OCI-LY1 (cell line): Measurements from ENCODE around the gene ADCY4.

Experiments used
- H2AFZ ChIP-seq: fragments of 200-600 bp; sonication (generic), shearing (Covaris generic); 2 replicates; pipeline ENCODE4 v1.6.0; 2014; ENCODE audit warnings: antibody characterized with exemption, mild to moderate bottlenecking, low read length
- H3F3A ChIP-seq: fragments of 200-600 bp; sonication (generic), shearing (Covaris generic); 2 replicates; pipeline ENCODE4 v1.6.0; 2014; ENCODE audit warnings: mild to moderate bottlenecking, antibody characterized with exemption, low read length, moderate library complexity; ENCODE audit not compliant: insufficient read depth
- H3K27ac ChIP-seq: fragments of 200-600 bp; sonication (generic); 2 replicates; pipeline ENCODE4 v1.5.1; 2014; ENCODE audit warnings: low read length, mixed run types, mild to moderate bottlenecking, low read depth; ENCODE audit not compliant: poor library complexity, severe bottlenecking
- H3K27me3 ChIP-seq: fragments of 200-600 bp; sonication (generic); 2 replicates; pipeline ENCODE4 v1.6.0; 2014; ENCODE audit warnings: antibody characterized with exemption, mild to moderate bottlenecking, low read length, moderate library complexity; ENCODE audit not compliant: insufficient read depth
- H3K36me3 ChIP-seq: fragments of 200-600 bp; sonication (generic); 2 replicates; pipeline ENCODE4 v1.6.1; 2014; ENCODE audit warnings: mild to moderate bottlenecking, antibody characterized with exemption, low read length, moderate library complexity, mixed read lengths; ENCODE audit not compliant: insufficient read depth
- H3K4me1 ChIP-seq: fragments of 200-600 bp; sonication (generic); 2 replicates; pipeline ENCODE4 v1.5.1; 2014; ENCODE audit warnings: mild to moderate bottlenecking, low read length, moderate library complexity; ENCODE audit not compliant: insufficient read depth, severe bottlenecking
- H3K4me2 ChIP-seq: fragments of 200-600 bp; sonication (generic), shearing (Covaris generic); 2 replicates; pipeline ENCODE4 v1.6.1; 2014; ENCODE audit warnings: low read length
- H3K4me3 ChIP-seq: fragments of 200-600 bp; sonication (generic); 2 replicates; pipeline ENCODE4 v1.5.1; 2014; ENCODE audit warnings: low read length, low read depth, mild to moderate bottlenecking, mixed read lengths; ENCODE audit not compliant: poor library complexity, severe bottlenecking
- H3K79me2 ChIP-seq: fragments of 200-600 bp; shearing (Covaris generic); 2 replicates; pipeline ENCODE4 v1.6.1; 2016; ENCODE audit warnings: mixed run types, low read length, mixed read lengths; ENCODE audit not compliant: insufficient read depth
- H3K9ac ChIP-seq: fragments of 200-600 bp; sonication (generic), shearing (Covaris generic); 2 replicates; pipeline ENCODE4 v1.6.1; 2014; ENCODE audit warnings: mild to moderate bottlenecking, low read length, mixed read lengths
- H3K9me2 ChIP-seq: fragments of 200-600 bp; sonication (generic), shearing (Covaris generic); 2 replicates; pipeline ENCODE4 v1.6.1; 2014; ENCODE audit warnings: low read depth, mild to moderate bottlenecking, low read length, mixed read lengths
- H3K9me3 ChIP-seq: fragments of 200-600 bp; shearing (Covaris generic); 2 replicates; pipeline ENCODE4 v1.6.1; 2014; ENCODE audit warnings: low read length, mixed read lengths
- H4K20me1 ChIP-seq: fragments of 200-600 bp; sonication (generic), shearing (Covaris generic); 2 replicates; pipeline ENCODE4 v1.6.0; 2016; ENCODE audit warnings: mild to moderate bottlenecking, low read length; ENCODE audit not compliant: insufficient read depth
- CTCF ChIP-seq: fragments of 200-600 bp; sonication (generic), shearing (Covaris generic); IDR thresholded peaks from 2 replicates; pipeline ENCODE4 v1.5.1; 2017; ENCODE audit warnings: mild to moderate bottlenecking, antibody characterized with exemption, low read length, moderate library complexity, mixed read lengths
- EZH2 ChIP-seq: fragments of 200-600 bp; sonication (generic), shearing (Covaris generic); IDR thresholded peaks from 2 replicates; pipeline ENCODE4 v1.8.0; 2017; ENCODE audit warnings: borderline replicate concordance, mixed run types, mild to moderate bottlenecking, antibody characterized with exemption, low read length, moderate library complexity, mixed read lengths

The ADCY4 gene

GRCh38 chr14:24296341-24297157 lies 38.3 kb downstream of the ADCY4 start:
- H3K4me2 ChIP-seq, result no peak overlapping the region
- no peak overlapping the region for H2AFZ ChIP-seq
- TF ChIP-seq CTCF (peak; percentile 79), EZH2 (no peak)
- no peaks in the 10 kb centered on the region for H3K9me3 ChIP-seq
- no peaks in the 10 kb centered on the region for H3K27me3 ChIP-seq
- no peaks in the 10 kb centered on the region for H3K9me2 ChIP-seq
- H3K9ac ChIP-seq, result no peak overlapping the region; the same call in 1 of the 2 replicates
- H3K27ac ChIP-seq, result no peak overlapping the region
- peaks cover 27% of the 10 kb centered on the region for H3K4me1 ChIP-seq
- no peak overlapping the region for H3K4me3 ChIP-seq
- 0 out of 2 replicates have a peak, but pooled peaks cover 4% of the 10 kb centered on the region for H3F3A ChIP-seq
- peaks cover 30% of the 10 kb centered on the region; the same call in 1 of the 2 replicates for H3K36me3 ChIP-seq
- H3K79me2 ChIP-seq, result no peaks in the 10 kb centered on the region
- H4K20me1 ChIP-seq, result no peaks in the 10 kb centered on the region

- H4K20me1 ChIP-seq, result no peaks in the 10 kb centered on the region
- H3K4me1 ChIP-seq, result peaks cover 5% of the 10 kb centered on the region
- no peak for TF ChIP-seq EZH2
- TF ChIP-seq CTCF, result no peak
- no peak overlapping the region for H3K4me3 ChIP-seq
- no peak overlapping the region for H2AFZ ChIP-seq
- H3K27me3 ChIP-seq, result no peaks in the 10 kb centered on the region
- H3K9me2 ChIP-seq, result no peaks in the 10 kb centered on the region
- H3K79me2 ChIP-seq, result no peaks in the 10 kb centered on the region
- 0 out of 2 replicates have a peak, but pooled peaks cover 3% of the 10 kb centered on the region for H3F3A ChIP-seq
- H3K36me3 ChIP-seq, result peaks cover 47% of the 10 kb centered on the region
- H3K27ac ChIP-seq, result no peak overlapping the region
- H3K4me2 ChIP-seq, result no peak overlapping the region
- H3K9ac ChIP-seq, result no peak overlapping the region
- H3K9me3 ChIP-seq, result no peaks in the 10 kb centered on the region
Measured at GRCh38 chr14:24293525-24293924, 41.3 kb downstream of the ADCY4 start.

GRCh38 chr14:24292118-24292807 lies 42.6 kb downstream of the ADCY4 start:
- no peaks in the 10 kb centered on the region for H3K9me3 ChIP-seq
- H3K79me2 ChIP-seq, result no peaks in the 10 kb centered on the region
- H3F3A ChIP-seq, result no peaks in the 10 kb centered on the region
- peaks cover 47% of the 10 kb centered on the region for H3K36me3 ChIP-seq
- no peak overlapping the region for H2AFZ ChIP-seq
- H3K4me1 ChIP-seq, result no peaks in the 10 kb centered on the region
- no peaks in the 10 kb centered on the region for H3K9me2 ChIP-seq
- no peaks in the 10 kb centered on the region for H3K27me3 ChIP-seq
- no peak overlapping the region for H3K27ac ChIP-seq
- H4K20me1 ChIP-seq, result no peaks in the 10 kb centered on the region
- H3K9ac ChIP-seq, result no peak overlapping the region
- TF ChIP-seq EZH2 (no peak), CTCF (no peak)
- H3K4me2 ChIP-seq, result no peak overlapping the region
- no peak overlapping the region for H3K4me3 ChIP-seq
